NCI-H187 treated with DMSO at 0.1 percent for 48 hours (cell line): ENCODE measurements around the gene CD9.
"Not testable (repeated sequence)": the region's sequence is repeated elsewhere in the genome, so short reads cannot be mapped to it uniquely, and the experiment has no call there.

Experiments used
- DNase-seq: peaks from one replicate; lab custom pipeline; 2025; lab: John Stamatoyannopoulos, UW

The CD9 gene

GRCh38 chr12:6180268-6181051, 19.7 kb upstream of the CD9 start:
- no peak for DNase-seq

- no peak for DNase-seq
These were observed 19.0 kb upstream of the CD9 start for GRCh38 chr12:6181166-6181565.

GRCh38 chr12:6181583-6182278, 18.5 kb upstream of the CD9 start:
- no peak for DNase-seq

DNA sequence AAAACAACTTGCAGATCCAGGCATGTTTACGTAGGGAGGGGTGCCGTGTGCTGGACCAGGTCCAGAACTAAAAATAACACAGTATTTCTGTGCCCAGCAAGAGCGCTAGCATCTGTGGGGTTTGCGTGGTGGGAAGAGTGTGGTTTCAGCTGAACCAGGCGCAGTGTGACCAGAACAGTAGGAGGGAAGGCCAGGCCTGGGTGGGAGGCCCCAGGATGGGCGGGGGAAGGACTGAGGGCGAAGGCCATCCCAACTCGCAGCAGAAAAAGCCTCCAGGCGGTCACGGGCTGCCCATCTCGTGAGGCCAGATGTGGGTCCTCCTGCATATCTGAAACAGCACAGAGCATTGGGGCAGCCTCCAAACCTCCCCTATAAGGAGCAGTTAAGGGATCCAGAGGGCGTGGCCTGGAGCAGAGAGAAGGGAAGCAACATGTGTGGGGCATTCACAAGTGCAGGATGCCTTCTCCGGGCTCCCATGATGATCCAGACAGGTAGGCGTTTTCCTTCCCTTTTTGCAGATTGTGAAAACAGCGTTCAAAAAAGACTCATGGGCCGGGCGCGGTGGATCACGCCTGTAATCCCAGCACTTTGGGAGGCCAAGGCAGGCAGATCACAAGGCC, 17.8 kb upstream of the CD9 start:
- peak; percentile 48 for DNase-seq

DNA sequence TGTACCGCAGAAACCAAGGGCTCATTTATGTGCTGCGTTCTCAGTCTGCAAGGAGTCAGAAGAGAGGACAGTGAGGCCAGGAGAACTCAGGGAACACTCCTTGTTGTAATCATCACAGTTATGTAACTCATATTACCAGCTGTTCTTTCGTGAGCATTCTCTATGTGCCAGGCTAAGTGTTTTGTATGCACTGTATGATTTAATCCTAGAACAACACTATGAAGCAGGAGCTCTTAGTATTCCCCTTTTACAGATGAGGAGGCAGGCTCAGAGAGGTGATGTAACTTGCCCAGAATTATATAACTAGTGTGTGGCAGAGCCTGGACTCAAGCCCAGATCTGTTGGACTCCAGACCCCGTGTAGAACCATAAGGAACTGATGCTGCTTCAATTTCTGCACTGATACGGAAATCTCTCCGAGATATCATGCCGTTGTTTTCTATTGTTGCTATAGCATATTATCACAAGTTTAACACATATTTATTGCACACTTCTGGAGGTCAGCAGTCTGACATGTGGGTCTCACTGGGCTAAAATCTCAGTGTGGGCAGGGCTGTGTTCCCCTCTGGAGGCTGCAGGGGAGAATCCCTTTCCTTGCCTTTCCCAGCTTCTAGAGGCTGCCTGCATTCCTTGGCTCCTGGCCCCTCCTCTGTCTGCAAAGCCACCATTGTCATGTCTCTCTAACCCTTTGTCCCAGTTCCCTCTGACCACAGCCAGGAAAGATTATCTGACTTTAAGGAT, 16.3 kb upstream of the CD9 start:
- no peak for DNase-seq

GRCh38 chr12:6185961-6186827, 14.0 kb upstream of the CD9 start:
- no peak for DNase-seq

DNA sequence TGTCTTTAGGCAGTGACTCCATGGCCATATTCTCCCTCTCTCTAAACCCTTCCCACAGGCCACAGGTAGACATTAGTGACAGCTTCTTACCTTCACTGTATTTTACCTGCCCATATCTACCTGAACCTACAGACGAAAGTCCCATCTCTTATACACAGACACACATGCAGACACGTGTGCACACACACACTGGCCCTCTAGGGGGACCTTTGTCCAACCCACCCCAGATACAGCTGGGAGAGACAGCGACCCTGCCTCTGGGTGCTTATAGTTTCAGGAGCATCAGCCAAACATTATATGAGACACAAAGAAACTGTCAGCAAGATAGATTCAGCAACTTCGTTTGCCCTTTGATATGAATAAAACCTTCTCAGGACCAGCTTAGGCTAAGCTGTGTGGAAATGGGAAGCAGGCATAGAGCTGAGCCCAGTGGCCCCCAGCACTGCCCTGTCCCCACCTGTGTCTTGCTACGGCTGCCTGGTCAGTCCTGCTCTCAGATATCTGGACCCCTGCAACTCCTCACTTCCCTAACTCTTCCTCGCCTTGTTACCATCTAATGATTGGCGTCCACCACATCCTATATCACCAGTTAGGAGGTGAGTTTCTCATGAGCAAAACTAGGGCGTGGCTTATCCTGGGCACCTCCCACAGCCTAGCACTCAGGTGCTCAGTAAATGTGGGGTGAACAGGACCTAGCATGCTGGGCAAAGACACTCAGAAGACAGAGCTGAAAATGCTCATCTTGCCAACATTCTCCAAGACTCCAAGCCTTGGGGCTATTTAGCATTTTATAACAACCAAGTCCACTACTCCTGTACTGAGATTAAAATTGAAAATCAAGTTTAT, 12.0 kb upstream of the CD9 start:
- no peak for DNase-seq

DNA sequence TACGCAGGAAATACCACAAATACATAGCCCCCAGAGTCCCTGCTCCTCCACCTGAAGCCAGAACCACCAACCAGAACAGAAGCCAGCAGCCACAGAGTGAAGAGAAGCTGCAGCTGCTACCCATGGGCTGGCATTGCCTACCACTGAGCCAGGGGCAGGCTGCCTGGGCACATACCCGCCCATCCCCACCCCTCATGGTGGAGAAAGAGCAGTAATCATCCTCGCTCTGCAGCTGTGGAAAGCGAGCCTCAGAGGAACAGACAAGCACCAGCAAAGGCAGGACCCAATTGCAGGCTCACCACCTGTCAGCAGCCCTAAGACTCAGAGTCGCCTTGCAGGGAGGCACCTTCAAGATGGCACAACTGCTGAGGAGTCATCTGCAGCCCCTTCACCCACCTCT, 11.2 kb upstream of the CD9 start:
- no peak for DNase-seq

DNA sequence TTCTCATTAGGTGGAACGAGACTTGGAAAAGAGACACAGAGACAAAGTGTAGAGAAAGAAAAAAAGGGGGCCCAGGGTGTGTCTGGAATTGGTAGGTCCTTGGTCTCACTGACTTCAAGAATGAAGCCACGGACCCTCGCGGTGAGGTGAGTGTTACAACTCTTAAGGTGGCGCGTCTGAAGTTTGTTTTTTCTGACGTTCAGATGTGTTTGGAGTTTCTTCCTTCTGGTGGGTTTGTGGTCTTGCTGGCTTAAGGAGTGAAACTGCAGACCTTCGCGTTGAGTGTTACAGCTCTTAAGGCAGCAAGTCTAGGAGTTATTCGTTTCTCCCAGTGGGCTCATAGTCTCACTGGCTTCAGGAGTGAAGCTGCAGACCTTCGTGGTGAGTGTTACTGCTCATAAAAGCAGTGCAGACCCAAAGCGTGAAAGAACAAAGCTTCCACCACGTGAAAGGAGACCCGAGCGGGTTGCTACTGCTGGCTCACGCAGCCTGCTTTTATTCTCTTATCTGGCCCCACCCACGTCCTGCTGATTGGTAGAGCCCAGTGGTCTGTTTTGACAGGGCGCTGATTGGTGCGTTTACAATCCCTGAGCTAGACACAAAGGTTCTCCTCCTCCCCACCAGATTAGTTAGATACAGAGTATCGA, 10.1 kb upstream of the CD9 start:
- DNase-seq, result not testable (repeated sequence)

DNA sequence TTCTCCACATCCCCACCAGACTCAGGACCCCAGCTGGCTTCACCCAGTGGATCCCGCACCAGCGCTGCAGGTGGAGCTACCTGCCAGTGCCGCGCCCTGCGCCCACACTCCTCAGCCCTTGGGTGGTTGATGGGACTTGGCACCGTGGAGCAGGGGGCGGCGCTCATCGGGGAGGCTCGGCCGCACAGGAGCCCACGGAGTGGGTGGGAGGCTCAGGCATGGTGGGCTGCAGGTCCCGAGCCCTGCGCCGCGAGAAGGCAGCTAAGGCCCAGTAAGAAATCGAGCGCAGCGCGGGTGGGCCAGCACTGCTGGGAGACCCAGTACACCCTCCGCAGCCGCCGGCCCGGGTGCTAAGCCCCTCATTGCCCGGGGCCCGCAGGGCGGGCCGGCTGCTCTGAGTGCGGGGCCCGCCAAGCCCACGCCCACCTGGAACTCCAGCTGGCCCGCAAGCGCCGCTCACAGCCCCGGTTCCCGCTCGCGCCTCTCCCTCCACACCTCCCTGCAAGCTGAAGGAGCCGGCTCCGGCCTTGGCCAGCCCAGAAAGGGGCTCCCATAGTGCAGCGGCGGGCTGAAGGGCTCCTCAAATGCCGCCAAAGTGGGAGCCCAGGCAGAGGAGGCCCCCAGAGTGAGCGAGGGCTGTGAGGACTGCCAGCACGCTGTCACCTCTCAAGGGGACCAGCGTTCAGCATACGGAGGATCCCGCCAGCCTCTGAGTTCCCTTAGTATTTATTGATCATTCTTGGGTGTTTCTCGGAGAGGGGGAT, 9.3 kb upstream of the CD9 start:
- DNase-seq, result not testable (repeated sequence)

GRCh38 chr12:6192604-6193380, 7.4 kb upstream of the CD9 start:
- DNase-seq, result no peak

- peak; percentile 76 for DNase-seq
These were observed 6.1 kb upstream of the CD9 start for GRCh38 chr12:6193853-6194815.

GRCh38 chr12:6195665-6196535, 4.3 kb upstream of the CD9 start:
- DNase-seq, result no peak

DNA sequence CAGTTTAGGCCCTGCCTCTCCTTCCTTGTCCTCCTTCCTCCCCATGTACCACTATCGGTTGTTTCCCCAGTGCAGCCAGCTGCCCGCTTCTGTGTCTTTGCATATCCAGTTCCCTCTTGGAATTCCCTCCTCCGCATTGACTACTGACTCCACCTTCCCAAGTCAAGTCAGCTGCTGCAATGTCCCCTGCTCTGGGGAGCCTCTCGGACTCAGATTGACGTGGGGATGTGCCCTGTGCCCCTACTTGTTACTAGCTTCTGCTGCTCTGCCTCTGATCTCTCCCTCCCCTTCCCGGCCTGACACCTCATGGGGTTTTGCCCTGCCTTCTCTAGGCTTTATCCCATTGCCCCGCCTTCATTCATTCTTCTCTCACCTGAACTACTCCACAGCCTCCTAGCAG, 2.1 kb upstream of the CD9 start:
- DNase-seq, result no peak

DNA sequence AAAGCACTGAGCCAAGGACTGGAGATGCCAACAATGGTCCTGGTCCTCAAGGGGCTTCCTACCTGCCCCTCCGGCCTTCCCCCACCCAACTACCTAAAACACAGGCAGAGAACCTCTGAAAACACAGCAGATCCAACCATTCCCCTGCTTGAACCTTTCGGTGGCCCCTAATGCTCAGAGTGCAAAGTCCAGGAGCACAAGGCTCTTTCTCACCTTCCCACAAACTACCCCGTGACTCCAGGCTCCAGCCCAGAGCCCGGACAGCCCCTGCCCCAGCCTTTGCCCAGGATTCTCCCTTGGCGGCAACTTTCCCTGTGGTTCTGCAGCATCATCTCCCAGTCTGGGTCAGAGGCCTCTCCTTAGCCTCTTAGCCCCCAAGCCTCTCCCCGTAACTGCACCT, 1.6 kb upstream of the CD9 start:
- no peak for DNase-seq

- DNase-seq, result no peak
These were observed 1.1 kb upstream of the CD9 start for GRCh38 chr12:6198985-6199530.
